ENCODE data around the gene SLC30A2.

SLC30A2 gene

DNA sequence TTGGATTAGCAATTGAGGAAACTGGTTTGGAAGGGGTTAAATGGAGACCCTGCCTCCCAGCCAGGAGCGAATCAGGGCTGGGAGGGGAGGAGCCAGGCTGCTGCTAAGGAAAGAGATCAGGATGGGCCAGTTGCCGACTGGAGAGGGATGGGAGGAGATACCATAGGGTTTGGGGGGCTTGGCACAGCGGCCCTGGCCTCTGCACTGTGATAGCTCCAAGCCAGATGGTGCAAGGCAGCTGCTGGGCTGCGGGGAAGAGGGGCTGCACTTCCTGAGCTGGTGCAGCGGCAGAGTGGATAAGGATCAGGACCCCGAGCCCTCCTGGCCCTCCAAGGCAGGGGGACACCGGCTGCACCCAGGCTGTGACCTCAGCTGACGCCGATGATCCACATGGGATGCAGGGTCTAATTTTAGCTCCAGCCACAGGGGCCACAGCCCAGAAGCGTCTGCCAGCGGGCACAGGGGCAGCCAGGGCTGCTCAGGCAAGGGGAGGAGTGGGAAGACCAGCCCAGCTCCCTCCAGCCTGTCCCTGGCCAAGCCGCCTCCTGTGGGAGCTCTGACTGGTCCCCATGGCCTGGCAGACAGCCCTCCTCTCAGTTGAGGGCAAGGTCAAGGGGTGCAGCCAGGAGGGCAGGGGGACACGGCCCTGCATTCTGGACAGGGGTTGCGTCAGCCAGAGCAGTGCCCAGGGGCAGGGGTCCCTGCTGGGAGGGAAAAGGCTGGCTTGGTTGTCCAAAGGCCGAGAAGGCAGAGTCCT is 24.1 kb downstream of the SLC30A2 start, which contains the start of gene EXTL1:
EXTL1 (plus strand) TSS at position 129 of the 757 bp plus-strand sequence. CDS start 872 bp downstream, outside the sequence.
- H3K79me2 ChIP-seq (ENCODE audit: control insufficient read depth, insufficient read depth, low read length): no peaks in the 10 kb centered on the region
- no peak within 1 kb of the TSS for H3K4me3 ChIP-seq (ENCODE audit: low read length)
- no peak within 1 kb of the TSS for H4K8ac ChIP-seq (ENCODE audit: low read depth, low read length)
- peak within 1 kb of the TSS; percentile 60 for H3K9ac ChIP-seq (ENCODE audit: low read length)
- H3K27ac ChIP-seq (ENCODE audit: low read depth, low read length): no peak within 1 kb of the TSS
- H2BK15ac ChIP-seq (replicated peaks; ENCODE audit: low read depth): no peak within 1 kb of the TSS
- no peak within 1 kb of the TSS for H4K5ac ChIP-seq (ENCODE audit: low read length)
- H3K4me1 ChIP-seq (ENCODE audit: control insufficient read depth, low read depth, low read length): no peaks in the 10 kb centered on the region
- no peak within 1 kb of the TSS for H2BK5ac ChIP-seq (ENCODE audit: low read length)
- no peak within 1 kb of the TSS for H2BK120ac ChIP-seq (ENCODE audit: low read depth, low read length)
- no peaks in the 10 kb centered on the region for H3K36me3 ChIP-seq (ENCODE audit: control insufficient read depth, insufficient read depth, low read length)
- H3K27me3 ChIP-seq (ENCODE audit: insufficient read depth, low read length, poor library complexity): no peaks in the 10 kb centered on the region
- no peaks in the 10 kb centered on the region for H3K79me1 ChIP-seq (ENCODE audit: low read length)
- H3K18ac ChIP-seq (ENCODE audit: low read length): no peak within 1 kb of the TSS
- H3K4ac ChIP-seq (ENCODE audit: low read depth, low read length): no peak within 1 kb of the TSS
- H3K23ac ChIP-seq (ENCODE audit: low read length): no peak within 1 kb of the TSS
- no peak within 1 kb of the TSS for H2AK5ac ChIP-seq (ENCODE audit: low read length)
- DNase-seq: peak; percentile 91
- peak within 1 kb of the TSS; percentile 78 for H3K56ac ChIP-seq (ENCODE audit: low read length)
- peak within 1 kb of the TSS; percentile 35 for H3K4me2 ChIP-seq (ENCODE audit: low read length)
- no CpG with 5 or more reads among the region's 15 CpGs for WGBS (ENCODE audit: extremely low coverage, insufficient coverage, low lambda C conversion rate)

DNA sequence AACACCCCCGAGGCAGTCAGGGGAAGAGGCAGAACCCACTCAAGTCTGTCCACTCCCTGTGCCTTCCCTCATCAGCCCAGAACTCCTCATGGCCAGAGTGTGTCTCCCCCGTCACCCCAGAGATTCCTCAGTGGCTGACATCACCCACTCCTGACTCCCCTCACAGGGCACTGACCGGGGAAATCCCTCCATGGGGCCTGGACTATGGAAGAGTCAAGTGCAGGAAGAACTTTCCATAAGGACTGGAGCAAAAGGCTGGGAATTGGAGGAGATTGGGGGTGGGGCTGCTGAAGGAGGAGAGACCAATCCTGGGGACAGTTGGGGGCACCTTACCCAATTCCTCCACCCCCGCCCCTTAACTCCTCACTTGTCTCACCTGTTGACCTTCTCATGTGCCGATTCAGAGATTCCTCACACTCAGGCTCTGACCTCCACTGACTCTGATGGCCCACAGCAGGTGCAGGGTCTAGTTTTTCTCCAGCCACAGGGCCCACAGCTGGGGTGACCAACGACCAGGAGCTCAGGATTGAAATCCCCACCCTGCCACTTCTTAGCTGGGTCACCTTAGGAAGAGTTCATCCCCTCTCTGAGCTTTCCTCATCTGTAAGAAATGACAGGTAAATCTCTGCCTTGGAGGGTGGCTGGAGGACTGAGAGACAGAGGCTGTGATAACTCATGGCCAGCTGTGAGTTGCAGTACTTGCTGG is 24.8 kb downstream of the SLC30A2 start:
- Histone ChIP-seq H3K4me3 (ENCODE audit: low read length) (no peak overlapping the region), H3K27ac (ENCODE audit: low read depth, low read length) (no peak overlapping the region), H3K4me1 (ENCODE audit: control insufficient read depth, low read depth, low read length) (no peaks in the 10 kb centered on the region), H3K18ac (ENCODE audit: low read length) (no peak overlapping the region), H3K27me3 (ENCODE audit: insufficient read depth, low read length, poor library complexity) (no peaks in the 10 kb centered on the region), H4K8ac (ENCODE audit: low read depth, low read length) (no peak overlapping the region), H2AK5ac (ENCODE audit: low read length) (no peak overlapping the region), H3K9ac (ENCODE audit: low read length) (no peak overlapping the region), H3K79me2 (ENCODE audit: control insufficient read depth, insufficient read depth, low read length) (no peaks in the 10 kb centered on the region), H3K56ac (ENCODE audit: low read length) (no peak overlapping the region), H3K4ac (ENCODE audit: low read depth, low read length) (no peak overlapping the region), H3K4me2 (ENCODE audit: low read length) (no peak overlapping the region), H3K23ac (ENCODE audit: low read length) (no peak overlapping the region), H2BK120ac (ENCODE audit: low read depth, low read length) (no peak overlapping the region), H4K5ac (ENCODE audit: low read length) (no peak overlapping the region), H3K79me1 (ENCODE audit: low read length) (no peaks in the 10 kb centered on the region), H2BK15ac (replicated peaks; ENCODE audit: low read depth) (no peak overlapping the region), H3K36me3 (ENCODE audit: control insufficient read depth, insufficient read depth, low read length) (no peaks in the 10 kb centered on the region), H2BK5ac (ENCODE audit: low read length) (no peak overlapping the region)
- no CpG with 5 or more reads among the region's 6 CpGs for WGBS (ENCODE audit: extremely low coverage, insufficient coverage, low lambda C conversion rate)
- DNase-seq: no peak

DNA sequence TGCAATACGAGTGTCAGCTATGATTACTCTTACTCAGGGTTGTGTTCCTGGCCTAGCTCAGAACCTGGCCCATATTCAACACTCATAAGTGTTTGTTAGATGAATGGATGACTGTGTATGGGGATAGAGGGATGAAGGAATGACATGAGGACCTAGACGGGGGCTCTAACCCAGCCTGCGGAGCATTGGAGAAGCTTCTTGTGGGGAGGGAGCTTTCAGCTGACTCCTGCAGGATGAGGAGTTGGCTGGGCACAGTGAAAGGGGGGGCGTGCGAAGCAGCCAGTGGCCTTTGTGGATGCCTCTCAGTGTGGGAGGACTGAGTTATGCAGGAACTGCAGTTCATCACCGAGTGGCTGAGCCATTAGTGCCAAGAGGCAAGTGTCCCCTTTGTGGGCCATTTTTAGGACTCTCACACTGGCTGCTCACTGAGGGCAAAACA is 25.6 kb downstream of the SLC30A2 start:
- H3K4me1 ChIP-seq (ENCODE audit: control insufficient read depth, low read depth, low read length): no peaks in the 10 kb centered on the region
- H4K8ac ChIP-seq (ENCODE audit: low read depth, low read length): no peak overlapping the region
- H2BK15ac ChIP-seq (replicated peaks; ENCODE audit: low read depth): no peak overlapping the region
- H3K79me1 ChIP-seq (ENCODE audit: low read length): no peaks in the 10 kb centered on the region
- no peak overlapping the region for H3K4me2 ChIP-seq (ENCODE audit: low read length)
- no peak overlapping the region for H3K4me3 ChIP-seq (ENCODE audit: low read length)
- no peak overlapping the region for H2AK5ac ChIP-seq (ENCODE audit: low read length)
- no peak for DNase-seq
- H3K56ac ChIP-seq (ENCODE audit: low read length): no peak overlapping the region
- no peak overlapping the region for H3K4ac ChIP-seq (ENCODE audit: low read depth, low read length)
- WGBS (ENCODE audit: extremely low coverage, insufficient coverage, low lambda C conversion rate): no CpG with 5 or more reads among the region's 6 CpGs
- H3K27me3 ChIP-seq (ENCODE audit: insufficient read depth, low read length, poor library complexity): no peaks in the 10 kb centered on the region
- no peak overlapping the region for H3K9ac ChIP-seq (ENCODE audit: low read length)
- no peak overlapping the region for H3K23ac ChIP-seq (ENCODE audit: low read length)
- no peak overlapping the region for H3K27ac ChIP-seq (ENCODE audit: low read depth, low read length)
- no peak overlapping the region for H2BK120ac ChIP-seq (ENCODE audit: low read depth, low read length)
- H2BK5ac ChIP-seq (ENCODE audit: low read length): no peak overlapping the region
- no peaks in the 10 kb centered on the region for H3K36me3 ChIP-seq (ENCODE audit: control insufficient read depth, insufficient read depth, low read length)
- H4K5ac ChIP-seq (ENCODE audit: low read length): no peak overlapping the region
- H3K79me2 ChIP-seq (ENCODE audit: control insufficient read depth, insufficient read depth, low read length): no peaks in the 10 kb centered on the region
- H3K18ac ChIP-seq (ENCODE audit: low read length): no peak overlapping the region

DNA sequence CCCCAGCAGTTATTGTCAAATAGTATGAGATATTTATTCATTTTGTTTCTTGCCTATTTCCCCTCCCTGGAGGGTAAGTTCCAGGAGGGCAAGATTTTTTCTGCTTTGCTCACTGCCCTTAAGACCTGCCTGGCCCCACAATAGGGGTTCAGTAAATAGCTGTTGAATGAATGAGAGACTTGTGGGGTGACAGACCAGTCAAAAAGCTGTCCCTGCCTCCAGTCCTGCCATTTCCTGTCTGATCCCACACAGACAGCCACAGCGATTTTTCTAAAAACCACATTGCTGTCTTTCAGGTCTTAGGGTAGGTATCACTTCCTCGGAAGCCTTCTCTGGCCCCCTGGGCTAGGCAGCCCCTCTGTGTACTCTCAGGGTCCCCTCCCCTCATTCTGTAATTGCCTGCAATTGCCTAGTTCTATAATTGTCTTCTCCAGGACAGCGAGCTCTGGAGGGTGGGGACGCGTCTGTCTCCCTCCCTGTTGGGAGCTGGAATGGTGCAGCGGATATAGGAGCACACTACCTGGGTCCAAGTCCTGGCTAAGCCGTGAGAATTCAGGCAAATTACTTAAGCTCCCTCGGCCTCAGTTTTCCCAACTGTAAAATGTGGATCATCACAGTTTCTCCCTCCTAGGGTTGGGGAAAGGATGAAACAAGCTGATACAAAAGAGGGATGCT is 26.1 kb downstream of the SLC30A2 start:
- H2BK5ac ChIP-seq (ENCODE audit: low read length): no peak overlapping the region
- H2BK120ac ChIP-seq (ENCODE audit: low read depth, low read length): no peak overlapping the region
- DNase-seq: no peak
- WGBS (ENCODE audit: extremely low coverage, insufficient coverage, low lambda C conversion rate): no CpG with 5 or more reads among the region's 8 CpGs
- H3K4me3 ChIP-seq (ENCODE audit: low read length): no peak overlapping the region
- H3K36me3 ChIP-seq (ENCODE audit: control insufficient read depth, insufficient read depth, low read length): no peaks in the 10 kb centered on the region
- no peak overlapping the region for H3K18ac ChIP-seq (ENCODE audit: low read length)
- no peak overlapping the region for H4K8ac ChIP-seq (ENCODE audit: low read depth, low read length)
- no peak overlapping the region for H3K27ac ChIP-seq (ENCODE audit: low read depth, low read length)
- H3K79me1 ChIP-seq (ENCODE audit: low read length): no peaks in the 10 kb centered on the region
- H3K4me2 ChIP-seq (ENCODE audit: low read length): no peak overlapping the region
- no peaks in the 10 kb centered on the region for H3K79me2 ChIP-seq (ENCODE audit: control insufficient read depth, insufficient read depth, low read length)
- no peak overlapping the region for H3K9ac ChIP-seq (ENCODE audit: low read length)
- no peaks in the 10 kb centered on the region for H3K4me1 ChIP-seq (ENCODE audit: control insufficient read depth, low read depth, low read length)
- no peak overlapping the region for H3K4ac ChIP-seq (ENCODE audit: low read depth, low read length)
- no peaks in the 10 kb centered on the region for H3K27me3 ChIP-seq (ENCODE audit: insufficient read depth, low read length, poor library complexity)
- no peak overlapping the region for H2AK5ac ChIP-seq (ENCODE audit: low read length)
- no peak overlapping the region for H4K5ac ChIP-seq (ENCODE audit: low read length)
- H3K23ac ChIP-seq (ENCODE audit: low read length): no peak overlapping the region
- H3K56ac ChIP-seq (ENCODE audit: low read length): no peak overlapping the region
- no peak overlapping the region for H2BK15ac ChIP-seq (replicated peaks; ENCODE audit: low read depth)

DNA sequence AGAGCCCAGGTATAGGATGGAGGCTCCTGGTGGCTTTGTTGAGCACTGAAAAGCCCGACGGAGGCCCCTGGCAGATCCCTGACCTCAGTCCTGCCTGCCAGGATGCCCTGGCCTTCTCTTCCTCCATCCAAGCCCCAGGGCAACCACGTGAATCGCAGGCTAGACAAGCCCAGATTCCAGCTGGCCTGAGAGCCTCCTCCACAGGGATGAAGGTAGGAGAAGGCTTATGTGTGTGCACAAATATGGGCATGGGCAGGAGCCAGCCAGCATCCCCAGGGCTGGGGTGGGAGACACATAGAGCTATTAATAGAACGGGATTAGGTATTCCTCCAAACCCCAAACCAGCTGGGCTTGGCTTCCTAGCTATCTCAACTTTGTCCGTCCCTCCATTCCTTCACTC is 28.3 kb downstream of the SLC30A2 start:
- H3K27ac ChIP-seq (ENCODE audit: low read depth, low read length): no peak overlapping the region
- H3K23ac ChIP-seq (ENCODE audit: low read length): no peak overlapping the region
- WGBS (ENCODE audit: extremely low coverage, insufficient coverage, low lambda C conversion rate): no CpG with 5 or more reads among the region's 6 CpGs

More for the DNA sequence above, 28.3 kb downstream of the SLC30A2 start:
- H3K4me3 ChIP-seq (ENCODE audit: low read length): no peak overlapping the region
- DNase-seq: no peak
- no peak overlapping the region for H3K56ac ChIP-seq (ENCODE audit: low read length)
- no peak overlapping the region for H3K18ac ChIP-seq (ENCODE audit: low read length)
- H3K27me3 ChIP-seq (ENCODE audit: insufficient read depth, low read length, poor library complexity): no peaks in the 10 kb centered on the region
- no peaks in the 10 kb centered on the region for H3K4me1 ChIP-seq (ENCODE audit: control insufficient read depth, low read depth, low read length)
- no peak overlapping the region for H2BK15ac ChIP-seq (replicated peaks; ENCODE audit: low read depth)
- H3K79me1 ChIP-seq (ENCODE audit: low read length): no peaks in the 10 kb centered on the region
- H3K4me2 ChIP-seq (ENCODE audit: low read length): no peak overlapping the region
- H4K5ac ChIP-seq (ENCODE audit: low read length): no peak overlapping the region
- H2BK120ac ChIP-seq (ENCODE audit: low read depth, low read length): no peak overlapping the region
- H3K4ac ChIP-seq (ENCODE audit: low read depth, low read length): no peak overlapping the region
- no peak overlapping the region for H4K8ac ChIP-seq (ENCODE audit: low read depth, low read length)
- H3K36me3 ChIP-seq (ENCODE audit: control insufficient read depth, insufficient read depth, low read length): no peaks in the 10 kb centered on the region
- no peak overlapping the region for H2BK5ac ChIP-seq (ENCODE audit: low read length)
- no peaks in the 10 kb centered on the region for H3K79me2 ChIP-seq (ENCODE audit: control insufficient read depth, insufficient read depth, low read length)
- no peak overlapping the region for H3K9ac ChIP-seq (ENCODE audit: low read length)
- no peak overlapping the region for H2AK5ac ChIP-seq (ENCODE audit: low read length)
